SU-DHL-6 (cell line): Measurements from ENCODE around the gene ASGR2.

Source experiments
- H2AFZ ChIP-seq: fragments of 200-600 bp; sonication (generic); 2 replicates; pipeline ENCODE4 v1.6.1; 2014; ENCODE audit warnings: low read depth, mild to moderate bottlenecking, moderate library complexity, mixed read lengths, antibody characterized with exemption, low read length; ENCODE audit not compliant: severe bottlenecking
- H3F3A ChIP-seq: fragments of 200-600 bp; shearing (Covaris generic); 2 replicates; pipeline ENCODE4 v1.6.0; 2016; ENCODE audit warnings: antibody characterized with exemption, mild to moderate bottlenecking; ENCODE audit not compliant: insufficient read depth
- H3K27ac ChIP-seq: fragments of 200-600 bp; sonication (generic); 2 replicates; pipeline ENCODE4 v1.5.1; 2016; ENCODE audit warnings: low read depth, mild to moderate bottlenecking, low read length, moderate library complexity, mixed read lengths
- H3K27me3 ChIP-seq: fragments of 200-600 bp; sonication (generic), shearing (Covaris generic); 2 replicates; pipeline ENCODE4 v1.6.0; 2014; ENCODE audit warnings: mild to moderate bottlenecking, low read length
- H3K36me3 ChIP-seq: fragments of 200-600 bp; sonication (generic); 2 replicates; pipeline ENCODE4 v1.6.1; 2014; ENCODE audit warnings: mild to moderate bottlenecking, low read length, mixed read lengths
- H3K4me2 ChIP-seq: fragments of 300-600, 200-600 bp; shearing (Covaris generic), sonication (generic); 2 replicates; pipeline ENCODE4 v1.6.0; 2014; ENCODE audit warnings: low read length, low read depth, mild to moderate bottlenecking; ENCODE audit not compliant: poor library complexity, severe bottlenecking
- H3K4me3 ChIP-seq: fragments of 200-600 bp; sonication (generic); 2 replicates; pipeline ENCODE4 v1.5.1; 2014; ENCODE audit warnings: antibody characterized with exemption, low read length, mild to moderate bottlenecking, mixed read lengths; ENCODE audit not compliant: insufficient read depth, poor library complexity, severe bottlenecking
- H3K79me2 ChIP-seq: fragments of 200-600 bp; sonication (generic); 2 replicates; pipeline ENCODE4 v1.6.1; 2014; ENCODE audit warnings: mild to moderate bottlenecking, low read length, moderate library complexity; ENCODE audit not compliant: insufficient read depth
- H3K9ac ChIP-seq: fragments of 200-600 bp; sonication (generic); 2 replicates; pipeline ENCODE4 v1.7.0; 2014; ENCODE audit warnings: mild to moderate bottlenecking, low read length
- H3K9me2 ChIP-seq: fragments of 200-600 bp; sonication (generic); replicated peaks from 2 replicates; pipeline ENCODE4 v1.6.1; 2014; ENCODE audit warnings: low read length; ENCODE audit not compliant: insufficient read depth
- H3K9me3 ChIP-seq: fragments of 200-600 bp; sonication (generic); 2 replicates; pipeline ENCODE4 v1.6.1; 2014; ENCODE audit warnings: low read length, mixed read lengths; ENCODE audit not compliant: insufficient read depth
- H4K20me1 ChIP-seq: fragments of 200-600 bp; sonication (generic); 2 replicates; pipeline ENCODE4 v1.6.1; 2014; ENCODE audit warnings: low read depth, mild to moderate bottlenecking, antibody characterized with exemption, low read length, moderate library complexity, mixed read lengths
- EZH2phosphoT487 ChIP-seq: fragments of 200-600 bp; sonication (generic), shearing (Covaris generic); conservative IDR thresholded peaks from 2 replicates; pipeline ENCODE4 v1.6.1; 2018; ENCODE audit warnings: mild to moderate bottlenecking, antibody characterized with exemption, low read length, moderate library complexity, mixed read lengths
- TF ChIP-seq, protein P1 (sequence below): fragments of 200-600 bp; sonication (generic); IDR thresholded peaks from one replicate; pipeline ENCODE4 v1.5.1; 2017; ENCODE audit warnings: antibody characterized with exemption, mild to moderate bottlenecking, low read length, moderate library complexity; ENCODE audit not compliant: insufficient read depth, poor library complexity, severe bottlenecking

Gene ASGR2

GRCh38 chr17:7113273-7114071 lies 1.1 kb downstream of the ASGR2 start:
- Histone ChIP-seq H3K9me3 (no peaks in the 10 kb centered on the region), H3K4me3 (no peak overlapping the region), H2AFZ (no peak overlapping the region), H3K4me2 (no peak overlapping the region), H3K27me3 (no peaks in the 10 kb centered on the region), H3K79me2 (no peaks in the 10 kb centered on the region), H3K27ac (no peak overlapping the region), H3K9me2 (no peaks in the 10 kb centered on the region), H3K36me3 (no peaks in the 10 kb centered on the region), H3F3A (no peaks in the 10 kb centered on the region), H3K9ac (no peak overlapping the region), H4K20me1 (no peaks in the 10 kb centered on the region)
- TF ChIP-seq EZH2phosphoT487, result no peak
- TF ChIP-seq, protein P1, sequence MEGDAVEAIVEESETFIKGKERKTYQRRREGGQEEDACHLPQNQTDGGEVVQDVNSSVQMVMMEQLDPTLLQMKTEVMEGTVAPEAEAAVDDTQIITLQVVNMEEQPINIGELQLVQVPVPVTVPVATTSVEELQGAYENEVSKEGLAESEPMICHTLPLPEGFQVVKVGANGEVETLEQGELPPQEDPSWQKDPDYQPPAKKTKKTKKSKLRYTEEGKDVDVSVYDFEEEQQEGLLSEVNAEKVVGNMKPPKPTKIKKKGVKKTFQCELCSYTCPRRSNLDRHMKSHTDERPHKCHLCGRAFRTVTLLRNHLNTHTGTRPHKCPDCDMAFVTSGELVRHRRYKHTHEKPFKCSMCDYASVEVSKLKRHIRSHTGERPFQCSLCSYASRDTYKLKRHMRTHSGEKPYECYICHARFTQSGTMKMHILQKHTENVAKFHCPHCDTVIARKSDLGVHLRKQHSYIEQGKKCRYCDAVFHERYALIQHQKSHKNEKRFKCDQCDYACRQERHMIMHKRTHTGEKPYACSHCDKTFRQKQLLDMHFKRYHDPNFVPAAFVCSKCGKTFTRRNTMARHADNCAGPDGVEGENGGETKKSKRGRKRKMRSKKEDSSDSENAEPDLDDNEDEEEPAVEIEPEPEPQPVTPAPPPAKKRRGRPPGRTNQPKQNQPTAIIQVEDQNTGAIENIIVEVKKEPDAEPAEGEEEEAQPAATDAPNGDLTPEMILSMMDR, result no peak

- H3F3A ChIP-seq, result no peaks in the 10 kb centered on the region
- no peaks in the 10 kb centered on the region for H4K20me1 ChIP-seq
- no peak for TF ChIP-seq EZH2phosphoT487
- TF ChIP-seq, protein P1, result no peak
- no peak overlapping the region for H3K9ac ChIP-seq
- H2AFZ ChIP-seq, result no peak overlapping the region
- no peaks in the 10 kb centered on the region for H3K27me3 ChIP-seq
- no peak overlapping the region for H3K4me2 ChIP-seq
- no peak overlapping the region for H3K27ac ChIP-seq
- no peaks in the 10 kb centered on the region for H3K36me3 ChIP-seq
- H3K79me2 ChIP-seq, result no peaks in the 10 kb centered on the region
- no peak overlapping the region for H3K4me3 ChIP-seq
- no peaks in the 10 kb centered on the region for H3K9me2 ChIP-seq
- no peaks in the 10 kb centered on the region for H3K9me3 ChIP-seq
Measured at GRCh38 chr17:7112510-7113108, 2.0 kb downstream of the ASGR2 start.

DNA sequence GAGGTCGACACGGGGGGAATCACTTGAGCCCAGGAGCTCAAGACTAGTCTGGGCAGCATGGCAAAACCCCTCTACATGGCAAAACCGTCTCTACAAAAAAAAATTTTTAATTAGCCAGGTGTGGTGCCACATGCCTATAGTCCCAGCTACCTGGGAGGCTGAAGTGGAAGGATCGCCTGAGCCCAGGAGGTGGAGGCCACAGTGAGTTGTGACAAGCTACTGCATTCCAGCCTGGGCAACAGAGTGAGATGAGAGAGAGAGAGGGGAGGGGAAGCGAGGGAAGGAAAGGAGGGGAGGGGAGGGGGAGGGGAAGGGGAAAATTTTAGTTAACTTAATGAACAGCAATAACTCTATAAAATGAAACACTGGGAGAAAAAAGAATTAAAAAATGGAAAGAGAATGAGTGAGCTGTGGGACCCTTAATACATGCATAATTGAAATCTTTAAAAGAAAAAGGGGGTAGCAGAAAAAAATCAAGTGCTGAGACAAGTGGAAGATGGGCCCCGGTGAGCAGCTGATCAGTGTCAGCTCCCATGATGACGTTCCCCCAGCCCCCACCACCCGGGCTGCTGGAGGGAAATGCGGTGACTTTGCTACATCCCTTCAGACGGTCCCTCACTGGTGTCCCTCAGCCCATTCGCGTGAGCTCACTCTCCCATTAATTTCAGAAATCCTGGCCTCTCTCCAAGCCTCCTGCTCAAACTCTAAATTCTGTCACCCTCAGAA lies 2.7 kb downstream of the ASGR2 start:
- TF ChIP-seq, protein P1, result no peak
- TF ChIP-seq EZH2phosphoT487, result no peak
- no peaks in the 10 kb centered on the region for H4K20me1 ChIP-seq
- H3K36me3 ChIP-seq, result no peaks in the 10 kb centered on the region
- no peak overlapping the region for H3K4me3 ChIP-seq
- no peaks in the 10 kb centered on the region for H3K9me3 ChIP-seq
- no peak overlapping the region for H2AFZ ChIP-seq
- no peaks in the 10 kb centered on the region for H3K27me3 ChIP-seq
- H3K4me2 ChIP-seq, result no peak overlapping the region
- H3K79me2 ChIP-seq, result no peaks in the 10 kb centered on the region
- no peak overlapping the region for H3K9ac ChIP-seq
- H3F3A ChIP-seq, result no peaks in the 10 kb centered on the region
- H3K9me2 ChIP-seq, result no peaks in the 10 kb centered on the region
- no peak overlapping the region for H3K27ac ChIP-seq
